HEK293 (cell line): ENCODE results near the gene ZSCAN22.

Experiments used
- CTCF ChIA-PET: fragments of 350-600 bp; formaldehyde crosslinking; extraction: SDS; loops from one replicate; lab custom pipeline; 2021; ENCODE audit warnings: antibody characterized with exemption; lab: Yijun Ruan, JAX
- POLR2A ChIA-PET: fragments of 300-600 bp; formaldehyde crosslinking; extraction: SDS; loops from one replicate; lab custom pipeline; 2020; ENCODE audit warnings: antibody characterized with exemption, inconsistent platforms; lab: Yijun Ruan, JAX
- H3K27ac ChIP-seq: fragments of 200-500 bp; sonication (Bioruptor generic); 2 replicates; pipeline ENCODE4 v1.5.1; 2014; ENCODE audit warnings: low read depth, low read length, control low read depth, inconsistent platforms; ENCODE audit errors: extremely low read depth
- H3K36me3 ChIP-seq, 2 experiments: fragments of 200-500 bp in 1 of 2; sonication (Bioruptor generic) in 1 of 2; 1 replicate in 1 of 2; 2 replicates in 1 of 2; pipeline ENCODE4 v1.5.1; 2014 to 2017; ENCODE audit warnings: inconsistent platforms in 2 of 2, low read length in 2 of 2; ENCODE audit not compliant: control insufficient read depth in 2 of 2, insufficient read depth in 1 of 2
- H3K4me1 ChIP-seq: fragments of 200-500 bp; sonication (Bioruptor generic); 2 replicates; pipeline ENCODE4 v1.5.1; 2014; ENCODE audit warnings: mild to moderate bottlenecking, low read length, inconsistent platforms; ENCODE audit not compliant: control insufficient read depth, insufficient read depth
- H3K4me3 ChIP-seq: 2 replicates; pipeline ENCODE4 v1.5.1; 2011; ENCODE audit warnings: low read depth, mild to moderate bottlenecking, control low read depth, low read length, moderate library complexity
- H3K9me3 ChIP-seq: fragments of 200-500 bp; sonication (Bioruptor generic); 2 replicates; pipeline ENCODE4 v1.5.1; 2014; ENCODE audit warnings: low read depth, low read length, inconsistent platforms; ENCODE audit not compliant: control insufficient read depth, insufficient read depth
- HOXD13 ChIP-seq: sonication (generic); formaldehyde crosslinking; IDR thresholded peaks from 2 replicates; pipeline ENCODE4 v1.8.0; 2022; ENCODE audit warnings: missing genetic modification reagents, borderline replicate concordance
- ZNF112 ChIP-seq: fragments of 450-650 bp; formaldehyde crosslinking; IDR thresholded peaks from 2 replicates; pipeline ENCODE4 v1.5.0; 2017; ENCODE audit warnings: missing biosample characterization, missing genetic modification characterization
- ZNF350 ChIP-seq: fragments of 450-650 bp; formaldehyde crosslinking; IDR thresholded peaks from 2 replicates; pipeline ENCODE4 v1.5.0; 2017; ENCODE audit warnings: missing biosample characterization, mild to moderate bottlenecking, missing genetic modification characterization
- ZNF354C ChIP-seq: fragments of 450-650 bp; formaldehyde crosslinking; IDR thresholded peaks from 2 replicates; pipeline ENCODE4 v1.5.1; 2016; ENCODE audit warnings: missing biosample characterization, missing genetic modification characterization, low read depth, borderline replicate concordance
- ZNF391 ChIP-seq: fragments of 450-650 bp; formaldehyde crosslinking; IDR thresholded peaks from 2 replicates; pipeline ENCODE4 v1.5.1; 2016; ENCODE audit warnings: low read depth, missing biosample characterization, missing genetic modification characterization, borderline replicate concordance
- ZNF398 ChIP-seq: fragments of 450-650 bp; formaldehyde crosslinking; IDR thresholded peaks from 2 replicates; pipeline ENCODE4 v1.5.1; 2017; ENCODE audit warnings: missing biosample characterization, missing genetic modification characterization
- ZNF510 ChIP-seq: fragments of 450-650 bp; formaldehyde crosslinking; IDR thresholded peaks from 2 replicates; pipeline ENCODE4 v1.5.1; 2018; ENCODE audit warnings: mild to moderate bottlenecking, missing genetic modification characterization, missing biosample characterization; ENCODE audit not compliant: insufficient replicate concordance
- ZNF558 ChIP-seq: fragments of 450-650 bp; formaldehyde crosslinking; IDR thresholded peaks from 2 replicates; pipeline ENCODE4 v1.5.1; 2016; ENCODE audit warnings: missing biosample characterization, missing genetic modification characterization
- ZNF777 ChIP-seq: fragments of 450-650 bp; formaldehyde crosslinking; IDR thresholded peaks from 2 replicates; pipeline ENCODE4 v1.5.1; 2017; ENCODE audit warnings: missing biosample characterization, missing genetic modification characterization, borderline replicate concordance
- TF ChIP-seq, protein P1 (sequence below): fragments of 450-650 bp; formaldehyde crosslinking; IDR thresholded peaks from 2 replicates; pipeline ENCODE4 v1.5.1; 2016; ENCODE audit warnings: missing biosample characterization, missing genetic modification characterization
- TF ChIP-seq, protein P2 (sequence below): fragments of 450-650 bp; formaldehyde crosslinking; conservative IDR thresholded peaks from 2 replicates; pipeline ENCODE4 v1.5.1; 2016; ENCODE audit warnings: low read depth, missing biosample characterization, missing genetic modification characterization

ZSCAN22 gene

GRCh38 chr19:58382997-58383603 is 56.3 kb downstream of the ZSCAN22 start:
- ChIA-PET POLR2A (interaction anchor here (2.9 kb wide), 1 partner anchor 21 kb away, joined by 25 read pairs; the partner anchor contains the start of gene ZNF497), CTCF (interaction anchor here (0.6 kb wide), 1 partner anchor 164 kb away, joined by 4 read pairs; no protein-coding TSS in a partner anchor)
- H3K4me1 ChIP-seq = peaks cover 17% of the 10 kb centered on the region
- H3K27ac ChIP-seq = no peak overlapping the region
- TF ChIP-seq ZNF777 (no peak), ZNF350 (no peak), ZNF391 (no peak)
- TF ChIP-seq, protein P1, sequence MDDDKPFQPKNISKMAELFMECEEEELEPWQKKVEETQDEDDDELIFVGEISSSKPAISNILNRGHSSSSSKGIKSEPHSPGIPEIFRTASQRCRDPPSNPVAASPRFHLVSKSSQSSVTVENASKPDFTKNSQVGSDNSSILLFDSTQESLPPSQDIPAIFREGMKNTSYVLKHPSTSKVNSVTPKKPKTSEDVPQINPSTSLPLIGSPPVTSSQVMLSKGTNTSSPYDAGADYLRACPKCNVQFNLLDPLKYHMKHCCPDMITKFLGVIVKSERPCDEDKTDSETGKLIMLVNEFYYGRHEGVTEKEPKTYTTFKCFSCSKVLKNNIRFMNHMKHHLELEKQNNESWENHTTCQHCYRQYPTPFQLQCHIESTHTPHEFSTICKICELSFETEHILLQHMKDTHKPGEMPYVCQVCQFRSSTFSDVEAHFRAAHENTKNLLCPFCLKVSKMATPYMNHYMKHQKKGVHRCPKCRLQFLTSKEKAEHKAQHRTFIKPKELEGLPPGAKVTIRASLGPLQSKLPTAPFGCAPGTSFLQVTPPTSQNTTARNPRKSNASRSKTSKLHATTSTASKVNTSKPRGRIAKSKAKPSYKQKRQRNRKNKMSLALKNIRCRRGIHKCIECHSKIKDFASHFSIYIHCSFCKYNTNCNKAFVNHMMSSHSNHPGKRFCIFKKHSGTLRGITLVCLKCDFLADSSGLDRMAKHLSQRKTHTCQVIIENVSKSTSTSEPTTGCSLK (tag by site-specific recombination) = no peak
- TF ChIP-seq, protein P2, sequence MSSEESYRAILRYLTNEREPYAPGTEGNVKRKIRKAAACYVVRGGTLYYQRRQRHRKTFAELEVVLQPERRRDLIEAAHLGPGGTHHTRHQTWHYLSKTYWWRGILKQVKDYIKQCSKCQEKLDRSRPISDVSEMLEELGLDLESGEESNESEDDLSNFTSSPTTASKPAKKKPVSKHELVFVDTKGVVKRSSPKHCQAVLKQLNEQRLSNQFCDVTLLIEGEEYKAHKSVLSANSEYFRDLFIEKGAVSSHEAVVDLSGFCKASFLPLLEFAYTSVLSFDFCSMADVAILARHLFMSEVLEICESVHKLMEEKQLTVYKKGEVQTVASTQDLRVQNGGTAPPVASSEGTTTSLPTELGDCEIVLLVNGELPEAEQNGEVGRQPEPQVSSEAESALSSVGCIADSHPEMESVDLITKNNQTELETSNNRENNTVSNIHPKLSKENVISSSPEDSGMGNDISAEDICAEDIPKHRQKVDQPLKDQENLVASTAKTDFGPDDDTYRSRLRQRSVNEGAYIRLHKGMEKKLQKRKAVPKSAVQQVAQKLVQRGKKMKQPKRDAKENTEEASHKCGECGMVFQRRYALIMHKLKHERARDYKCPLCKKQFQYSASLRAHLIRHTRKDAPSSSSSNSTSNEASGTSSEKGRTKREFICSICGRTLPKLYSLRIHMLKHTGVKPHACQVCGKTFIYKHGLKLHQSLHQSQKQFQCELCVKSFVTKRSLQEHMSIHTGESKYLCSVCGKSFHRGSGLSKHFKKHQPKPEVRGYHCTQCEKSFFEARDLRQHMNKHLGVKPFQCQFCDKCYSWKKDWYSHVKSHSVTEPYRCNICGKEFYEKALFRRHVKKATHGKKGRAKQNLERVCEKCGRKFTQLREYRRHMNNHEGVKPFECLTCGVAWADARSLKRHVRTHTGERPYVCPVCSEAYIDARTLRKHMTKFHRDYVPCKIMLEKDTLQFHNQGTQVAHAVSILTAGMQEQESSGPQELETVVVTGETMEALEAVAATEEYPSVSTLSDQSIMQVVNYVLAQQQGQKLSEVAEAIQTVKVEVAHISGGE (tag by site-specific recombination) = no peak
- no peak overlapping the region for H3K4me3 ChIP-seq
- no peaks in the 10 kb centered on the region for H3K9me3 ChIP-seq
- H3K36me3 ChIP-seq = peaks cover under 1 to 7% of the 10 kb centered on the region in 2 experiments; a peak in 1 of 3 replicates

- H3K4me3 ChIP-seq = no peak overlapping the region
- peak overlapping the region; percentile 100 for H3K27ac ChIP-seq
- ChIA-PET CTCF (no interaction called here), POLR2A (interaction anchor here (1.5 to 4.2 kb wide), 3 partner anchors 23 to 59 kb away, joined by 6 to 28 read pairs (median 27); partner anchors contain the start of genes ZNF497, ZNF584 and ZSCAN22)
- H3K4me1 ChIP-seq = peaks cover 16% of the 10 kb centered on the region
- peaks cover 23 to 26% of the 10 kb centered on the region in 2 experiments for H3K36me3 ChIP-seq
- no peaks in the 10 kb centered on the region for H3K9me3 ChIP-seq
- TF ChIP-seq HOXD13 (CRISPR knock-in tag) (no peak), ZNF398 (tag by site-specific recombination) (no peak), ZNF354C (tag by site-specific recombination) (no peak), ZNF558 (tag by site-specific recombination) (no peak), ZNF112 (tag by site-specific recombination) (no peak), ZNF510 (tag by site-specific recombination) (no peak)
Observed at GRCh38 chr19:58385313-58385890, 58.6 kb downstream of the ZSCAN22 start.
